H1 (cell line): ENCODE results near the gene ETFB. TPM values are rescaled to one million over a fixed set of nuclear protein-coding genes. Genes with fewer than 3 reads are reported as not detected.

ENCODE experiments used
- SIN3A ChIP-seq, 2 experiments: IDR thresholded peaks in 1 of 2; conservative IDR thresholded peaks in 1 of 2; 2 replicates each; pipeline ENCODE4 v1.6.1; 2011 to 2012; ENCODE audit warnings: low read length in 2 of 2, improper control_type of control experiment in 1 of 2, low read depth in 1 of 2, mild to moderate bottlenecking in 1 of 2
- USF2 ChIP-seq: IDR thresholded peaks from 2 replicates; pipeline ENCODE4 v1.6.1; 2011; ENCODE audit warnings: low read length, improper control_type of control experiment
- polyA plus RNA-seq, 7 experiments: library from polyadenylated mRNA; depleted of rRNA in 3 of 7; stranded (reverse) in 5 of 7; unstranded in 2 of 7; fragments of >200 nt in 5 of 7; fragments of 200-250 nt in 2 of 7; gene quantifications; 1 replicate in 5 of 7; 2 replicates in 1 of 7; 4 replicates in 1 of 7; pipeline versions ENCODE4 v1.2.1 to v1.2.3, GENCODE V29; 2011 to 2013; ENCODE audit warnings: missing spikeins in 2 of 7, mixed read lengths in 2 of 7
- total RNA-seq: library from RNA; stranded (reverse); fragmentation: NEBNext Ultra II Directional; extraction: Animal tissue kit (Norgen Biotek cat#: 25700); gene quantifications from 2 replicates; pipeline ENCODE4 v1.2.1, GENCODE V29; 2021

Gene ETFB
- total and polyA plus RNA-seq, 2 of the 8 experiments (the other 6 are each of a cell fraction or from before 2014, with no cell fraction given) = 40.0 to 66.5 TPM

- no peak for TF ChIP-seq USF2
- TF ChIP-seq SIN3A (conservative IDR thresholded peaks at IDR 0.05 in 1 of 2, IDR thresholded peaks at IDR 0.05 in 1 of 2; ENCODE audit: low read depth in 1 of 2, low read length in 2 of 2) = no peak
- TF ChIP-seq, all 59 proteins: peak for 0
These were observed 21.0 kb downstream of the ETFB start (continued) for GRCh38 chr19:51345076-51345620.
